Astrocyte (in vitro differentiated cells and primary cell): ENCODE results near the gene RRP1.

Source experiments
- CTCF ChIP-seq: IDR thresholded peaks from 2 replicates; pipeline ENCODE4 v1.5.1; 2011; ENCODE audit warnings: low read depth, mild to moderate bottlenecking, inconsistent platforms, low read length, moderate library complexity; ENCODE audit not compliant: insufficient read depth
- EZH2 ChIP-seq: IDR thresholded peaks from 2 replicates; pipeline ENCODE4 v1.6.1; 2012; ENCODE audit warnings: mild to moderate bottlenecking, low read length, inconsistent platforms; ENCODE audit not compliant: insufficient read depth

DNA sequence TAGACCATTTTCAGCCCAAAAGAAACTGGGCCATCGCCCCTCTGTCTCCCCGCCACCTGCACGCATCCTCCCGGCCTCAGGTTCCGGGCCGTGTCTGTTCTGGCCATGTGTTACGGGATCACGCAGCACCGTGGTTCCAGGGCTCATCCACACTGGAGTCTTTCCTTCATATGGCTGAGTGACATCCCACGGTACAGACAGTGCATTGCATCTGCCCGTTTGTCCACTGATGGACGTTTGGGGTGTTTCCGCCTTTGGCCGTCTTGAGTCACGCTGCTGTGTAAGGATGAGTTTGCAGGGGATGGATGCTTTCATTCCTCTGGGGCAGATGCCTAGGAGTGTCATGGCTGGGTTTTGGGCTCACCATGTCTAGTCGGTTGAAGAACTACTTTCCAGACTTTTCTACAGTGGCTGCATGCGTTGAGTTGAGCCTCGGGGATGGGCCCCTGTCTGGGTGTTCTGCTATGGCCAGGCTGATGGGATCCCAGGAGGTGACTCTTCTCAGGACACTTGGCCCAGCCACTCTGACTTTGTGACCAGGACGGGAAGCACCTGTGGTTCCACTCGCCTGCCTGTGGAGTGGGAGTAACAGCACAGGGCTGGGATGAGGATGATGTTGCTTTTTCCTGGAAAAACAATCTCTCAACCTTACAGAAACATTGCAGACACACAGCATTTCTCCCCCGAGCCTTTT is 16.8 kb downstream of the RRP1 start:
- TF ChIP-seq CTCF, result no peak
- no peak for TF ChIP-seq EZH2
